ENCODE data around the gene ZG16. TPM values are rescaled to one million over a fixed set of nuclear protein-coding genes. Genes with fewer than 3 reads are reported as not detected.
A peak's percentile ranks its signal among the peaks of the same experiment; 100 is the strongest.

The ZG16 gene
- total RNA-seq, 1 experiment from 2014 or later = not detected

DNA sequence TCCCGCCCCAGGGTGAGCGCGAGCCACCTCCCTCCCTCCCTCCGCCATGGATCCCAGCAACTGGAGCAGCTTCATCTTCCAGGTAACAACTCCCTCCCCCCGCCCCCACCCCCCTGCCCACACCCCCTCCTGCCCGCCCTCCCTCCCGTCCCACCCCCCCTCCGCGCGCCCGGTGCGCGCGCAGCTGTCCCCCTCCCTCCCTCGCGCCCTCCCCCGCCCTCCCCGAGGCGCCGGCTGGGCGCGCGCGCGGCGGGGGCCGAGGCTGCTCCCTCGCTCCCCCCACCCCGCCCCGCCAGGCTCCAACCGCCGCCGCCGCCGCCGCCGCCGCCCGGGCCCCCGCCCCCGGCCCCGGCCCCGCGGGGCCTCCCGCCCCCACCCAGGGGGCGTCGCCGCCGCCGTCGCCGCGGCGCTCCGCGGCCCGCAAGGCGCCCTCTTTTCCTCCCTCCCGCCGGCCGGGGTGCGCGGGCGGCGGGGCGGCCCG is 28.1 kb downstream of the ZG16 start, which contains the start of gene MAZ:
Gene MAZ, plus strand, starts transcription at position 431 of the 481 bp plus-strand sequence. CDS start 173 bp downstream, outside the sequence.
- H3K4me1 Mint-ChIP-seq = peaks cover 50% of the 10 kb centered on the region
- TF ChIP-seq MYBL2 (CRISPR knock-in tag; IDR thresholded peaks at IDR 0.05) (no peak), JUN (CRISPR knock-in tag; IDR thresholded peaks at IDR 0.05) (no peak), ESRRA (CRISPR knock-in tag; IDR thresholded peaks at IDR 0.05; ENCODE audit: borderline replicate concordance) (no peak), ZNF317 (CRISPR knock-in tag; IDR thresholded peaks at IDR 0.05; ENCODE audit: borderline replicate concordance, low read depth) (no peak), NFATC4 (CRISPR knock-in tag; IDR thresholded peaks at IDR 0.05) (no peak), GRHL2 (CRISPR knock-in tag; IDR thresholded peaks at IDR 0.05; ENCODE audit: insufficient replicate concordance, severe bottlenecking) (no peak), TP53 (CRISPR knock-in tag; IDR thresholded peaks at IDR 0.05) (no peak), KAT7 (CRISPR knock-in tag; IDR thresholded peaks at IDR 0.05; ENCODE audit: borderline replicate concordance) (no peak), EMX1 (CRISPR knock-in tag; IDR thresholded peaks at IDR 0.05) (no peak), FOXJ3 (CRISPR knock-in tag; IDR thresholded peaks at IDR 0.05; ENCODE audit: borderline replicate concordance) (no peak)
- TF ChIP-seq, protein P1, sequence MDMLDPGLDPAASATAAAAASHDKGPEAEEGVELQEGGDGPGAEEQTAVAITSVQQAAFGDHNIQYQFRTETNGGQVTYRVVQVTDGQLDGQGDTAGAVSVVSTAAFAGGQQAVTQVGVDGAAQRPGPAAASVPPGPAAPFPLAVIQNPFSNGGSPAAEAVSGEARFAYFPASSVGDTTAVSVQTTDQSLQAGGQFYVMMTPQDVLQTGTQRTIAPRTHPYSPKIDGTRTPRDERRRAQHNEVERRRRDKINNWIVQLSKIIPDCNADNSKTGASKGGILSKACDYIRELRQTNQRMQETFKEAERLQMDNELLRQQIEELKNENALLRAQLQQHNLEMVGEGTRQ (CRISPR knock-in tag; IDR thresholded peaks at IDR 0.05) = no peak
- TF ChIP-seq, protein P2, sequence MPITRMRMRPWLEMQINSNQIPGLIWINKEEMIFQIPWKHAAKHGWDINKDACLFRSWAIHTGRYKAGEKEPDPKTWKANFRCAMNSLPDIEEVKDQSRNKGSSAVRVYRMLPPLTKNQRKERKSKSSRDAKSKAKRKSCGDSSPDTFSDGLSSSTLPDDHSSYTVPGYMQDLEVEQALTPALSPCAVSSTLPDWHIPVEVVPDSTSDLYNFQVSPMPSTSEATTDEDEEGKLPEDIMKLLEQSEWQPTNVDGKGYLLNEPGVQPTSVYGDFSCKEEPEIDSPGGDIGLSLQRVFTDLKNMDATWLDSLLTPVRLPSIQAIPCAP (CRISPR knock-in tag; IDR thresholded peaks at IDR 0.05) = no peak
- TF ChIP-seq, protein P3, sequence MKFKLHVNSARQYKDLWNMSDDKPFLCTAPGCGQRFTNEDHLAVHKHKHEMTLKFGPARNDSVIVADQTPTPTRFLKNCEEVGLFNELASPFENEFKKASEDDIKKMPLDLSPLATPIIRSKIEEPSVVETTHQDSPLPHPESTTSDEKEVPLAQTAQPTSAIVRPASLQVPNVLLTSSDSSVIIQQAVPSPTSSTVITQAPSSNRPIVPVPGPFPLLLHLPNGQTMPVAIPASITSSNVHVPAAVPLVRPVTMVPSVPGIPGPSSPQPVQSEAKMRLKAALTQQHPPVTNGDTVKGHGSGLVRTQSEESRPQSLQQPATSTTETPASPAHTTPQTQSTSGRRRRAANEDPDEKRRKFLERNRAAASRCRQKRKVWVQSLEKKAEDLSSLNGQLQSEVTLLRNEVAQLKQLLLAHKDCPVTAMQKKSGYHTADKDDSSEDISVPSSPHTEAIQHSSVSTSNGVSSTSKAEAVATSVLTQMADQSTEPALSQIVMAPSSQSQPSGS (CRISPR knock-in tag; IDR thresholded peaks at IDR 0.05; ENCODE audit: borderline replicate concordance, low read depth) = no peak

DNA sequence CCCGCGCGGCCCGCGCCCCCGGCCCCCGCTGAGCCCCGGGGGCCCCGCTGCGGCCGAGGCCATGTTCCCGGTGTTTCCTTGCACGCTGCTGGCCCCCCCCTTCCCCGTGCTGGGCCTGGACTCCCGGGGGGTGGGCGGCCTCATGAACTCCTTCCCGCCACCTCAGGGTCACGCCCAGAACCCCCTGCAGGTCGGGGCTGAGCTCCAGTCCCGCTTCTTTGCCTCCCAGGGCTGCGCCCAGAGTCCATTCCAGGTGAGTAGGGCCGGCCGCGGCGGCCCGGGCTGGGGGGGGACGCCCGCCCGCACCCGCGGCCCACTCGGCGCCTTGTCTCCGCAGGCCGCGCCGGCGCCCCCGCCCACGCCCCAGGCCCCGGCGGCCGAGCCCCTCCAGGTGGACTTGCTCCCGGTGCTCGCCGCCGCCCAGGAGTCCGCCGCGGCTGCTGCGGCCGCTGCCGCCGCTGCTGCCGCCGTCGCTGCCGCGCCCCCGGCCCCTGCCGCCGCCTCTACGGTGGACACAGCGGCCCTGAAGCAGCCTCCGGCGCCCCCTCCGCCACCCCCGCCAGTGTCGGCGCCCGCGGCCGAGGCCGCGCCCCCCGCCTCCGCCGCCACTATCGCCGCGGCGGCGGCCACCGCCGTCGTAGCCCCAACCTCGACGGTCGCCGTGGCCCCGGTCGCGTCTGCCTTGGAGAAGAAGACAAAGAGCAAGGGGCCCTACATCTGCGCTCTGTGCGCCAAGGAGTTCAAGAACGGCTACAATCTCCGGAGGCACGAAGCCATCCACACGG is 28.8 kb downstream of the ZG16 start:
- Mint-ChIP-seq H3K4me1 (peaks cover 50% of the 10 kb centered on the region), H3K9me3 (no peaks in the 10 kb centered on the region)
- CTCF ChIA-PET = interaction anchor here (0.5 to 3.3 kb wide), 16 partner anchors 10 to 254 kb away, joined by 3 to 33 read pairs (median 7); partner anchors contain the start of genes ASPHD1, KIF22, PAGR1 and SEZ6L2
- TF ChIP-seq ZBTB21 (CRISPR knock-in tag; IDR thresholded peaks at IDR 0.05; ENCODE audit: borderline replicate concordance) (no peak), RELA (CRISPR knock-in tag; IDR thresholded peaks at IDR 0.05; ENCODE audit: borderline replicate concordance) (0 out of 2 replicates have a peak, but pooled peaks have one; percentile 18), ZNF396 (CRISPR knock-in tag; IDR thresholded peaks at IDR 0.05; ENCODE audit: borderline replicate concordance) (no peak), ETV6 (CRISPR knock-in tag; IDR thresholded peaks at IDR 0.05) (no peak), TP53 (CRISPR knock-in tag; IDR thresholded peaks at IDR 0.05) (0 out of 2 replicates have a peak, but pooled peaks have one; percentile 31), NR3C1 (CRISPR knock-in tag; conservative IDR thresholded peaks at IDR 0.05; ENCODE audit: low read depth) (no peak), JAZF1 (CRISPR knock-in tag; IDR thresholded peaks at IDR 0.05) (no peak), TCF7 (CRISPR knock-in tag; IDR thresholded peaks at IDR 0.05; ENCODE audit: low read depth) (0 out of 2 replicates have a peak, but pooled peaks have one; percentile 56)
- TF ChIP-seq, protein P4, sequence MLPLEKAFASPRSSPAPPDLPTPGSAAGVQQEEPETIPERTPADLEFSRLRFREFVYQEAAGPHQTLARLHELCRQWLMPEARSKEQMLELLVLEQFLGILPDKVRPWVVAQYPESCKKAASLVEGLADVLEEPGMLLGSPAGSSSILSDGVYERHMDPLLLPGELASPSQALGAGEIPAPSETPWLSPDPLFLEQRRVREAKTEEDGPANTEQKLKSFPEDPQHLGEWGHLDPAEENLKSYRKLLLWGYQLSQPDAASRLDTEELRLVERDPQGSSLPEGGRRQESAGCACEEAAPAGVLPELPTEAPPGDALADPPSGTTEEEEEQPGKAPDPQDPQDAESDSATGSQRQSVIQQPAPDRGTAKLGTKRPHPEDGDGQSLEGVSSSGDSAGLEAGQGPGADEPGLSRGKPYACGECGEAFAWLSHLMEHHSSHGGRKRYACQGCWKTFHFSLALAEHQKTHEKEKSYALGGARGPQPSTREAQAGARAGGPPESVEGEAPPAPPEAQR (CRISPR knock-in tag; IDR thresholded peaks at IDR 0.05) = no peak
- TF ChIP-seq, protein P5, sequence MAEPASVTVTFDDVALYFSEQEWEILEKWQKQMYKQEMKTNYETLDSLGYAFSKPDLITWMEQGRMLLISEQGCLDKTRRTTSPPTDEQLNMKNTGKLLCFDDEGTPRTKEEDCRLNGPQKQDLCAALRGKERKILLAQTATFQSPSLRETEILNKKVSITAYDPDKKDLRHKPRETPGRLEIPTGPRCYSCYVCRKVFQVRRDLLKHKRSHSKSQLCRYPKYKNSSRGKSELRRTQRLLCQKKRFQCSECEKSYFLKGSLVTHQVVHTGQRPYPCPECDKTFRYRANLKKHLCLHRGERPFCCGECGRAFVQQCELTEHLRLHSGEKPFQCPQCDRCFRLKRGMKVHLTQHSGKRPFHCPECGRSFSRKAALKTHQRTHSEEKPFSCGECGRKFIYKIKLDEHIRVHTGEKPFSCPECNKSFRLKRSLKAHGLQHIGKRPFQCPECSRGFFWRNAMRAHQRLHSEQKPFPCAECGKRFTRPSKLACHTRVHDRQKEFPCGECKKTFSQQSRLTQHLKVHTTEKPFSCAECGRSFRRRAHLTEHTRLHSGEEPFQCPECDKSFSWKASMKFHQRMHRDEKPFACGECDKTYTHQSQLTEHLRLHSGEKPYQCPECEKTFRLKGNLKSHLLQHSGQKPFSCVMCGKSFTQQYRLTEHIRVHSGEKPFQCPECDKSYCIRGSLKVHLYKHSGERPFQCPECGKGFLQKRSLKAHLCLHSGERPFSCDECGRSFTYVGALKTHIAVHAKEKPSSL (CRISPR knock-in tag; conservative IDR thresholded peaks at IDR 0.05) = no peak
- TF ChIP-seq, protein P6, sequence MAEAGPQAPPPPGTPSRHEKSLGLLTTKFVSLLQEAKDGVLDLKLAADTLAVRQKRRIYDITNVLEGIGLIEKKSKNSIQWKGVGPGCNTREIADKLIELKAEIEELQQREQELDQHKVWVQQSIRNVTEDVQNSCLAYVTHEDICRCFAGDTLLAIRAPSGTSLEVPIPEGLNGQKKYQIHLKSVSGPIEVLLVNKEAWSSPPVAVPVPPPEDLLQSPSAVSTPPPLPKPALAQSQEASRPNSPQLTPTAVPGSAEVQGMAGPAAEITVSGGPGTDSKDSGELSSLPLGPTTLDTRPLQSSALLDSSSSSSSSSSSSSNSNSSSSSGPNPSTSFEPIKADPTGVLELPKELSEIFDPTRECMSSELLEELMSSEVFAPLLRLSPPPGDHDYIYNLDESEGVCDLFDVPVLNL (CRISPR knock-in tag; IDR thresholded peaks at IDR 0.05; ENCODE audit: borderline replicate concordance, low read depth) = peak; percentile 82; the same call in 1 of the 2 replicates

More for the DNA sequence above, 28.1 kb downstream of the ZG16 start, which contains the start of gene MAZ:
- Mint-ChIP-seq H3K36me3 (peaks cover 26% of the 10 kb centered on the region), H3K9me3 (no peaks in the 10 kb centered on the region), H3K27me3 (ENCODE audit: low read depth) (no peaks in the 10 kb centered on the region), H3K4me3 (peak within 1 kb of the TSS; percentile 99), H3K27ac (peak within 1 kb of the TSS; percentile 100; the same call in 1 of the 2 replicates)
- no peak for DNase-seq (ENCODE audit: low spot score)
- no peak for ATAC-seq
- ChIA-PET POLR2A (interaction anchor here (0.6 to 2.4 kb wide), 8 partner anchors 10 to 989 kb away, joined by 3 to 12 read pairs (median 5); partner anchors contain the start of genes CDIPT, KIF22, PAGR1 and QPRT), CTCF (interaction anchor here (0.6 to 3.3 kb wide), 7 partner anchors 11 to 225 kb away, joined by 3 to 33 read pairs (median 19); partner anchors contain the start of genes ASPHD1, PAGR1, SEZ6L2 and TLCD3B)

More for the DNA sequence above, 28.8 kb downstream of the ZG16 start:
- no peak for ATAC-seq
- H3K27me3 Mint-ChIP-seq (ENCODE audit: low read depth) = no peaks in the 10 kb centered on the region
- H3K36me3 Mint-ChIP-seq = peaks cover 19% of the 10 kb centered on the region
- peak overlapping the region; percentile 88 for H3K4me3 Mint-ChIP-seq
- H3K27ac Mint-ChIP-seq = no peak overlapping the region
- DNase-seq (ENCODE audit: low spot score) = peak; percentile 68
- POLR2A ChIA-PET = interaction anchor here (0.6 to 2.4 kb wide), 11 partner anchors 9 to 988 kb away, joined by 3 to 12 read pairs (median 5); partner anchors contain the start of genes CDIPT, KIF22, PAGR1 and QPRT

Measured in WTC11 (cell line).